ENCODE measurements around the gene REEP2.
A peak's percentile ranks its signal among the peaks of the same experiment; 100 is the strongest.
"Not testable (repeated sequence)": the region's sequence is repeated elsewhere in the genome, so short reads cannot be mapped to it uniquely, and the experiment has no call there.

The REEP2 gene, protein sequence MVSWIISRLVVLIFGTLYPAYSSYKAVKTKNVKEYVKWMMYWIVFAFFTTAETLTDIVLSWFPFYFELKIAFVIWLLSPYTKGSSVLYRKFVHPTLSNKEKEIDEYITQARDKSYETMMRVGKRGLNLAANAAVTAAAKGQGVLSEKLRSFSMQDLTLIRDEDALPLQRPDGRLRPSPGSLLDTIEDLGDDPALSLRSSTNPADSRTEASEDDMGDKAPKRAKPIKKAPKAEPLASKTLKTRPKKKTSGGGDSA

GRCh38 chr5:138438724-138439476, at the start of gene REEP2:
TSS of gene REEP2 (plus strand) at chr5:138439057. CDS start at chr5:138439209, 152 bp downstream.
- Histone ChIP-seq H3K9ac (ENCODE audit: low read depth, low read length) (peak within 1 kb of the TSS; percentile 57), H3K4me3 (ENCODE audit: low read depth, low read length) (peak within 1 kb of the TSS; percentile 70), H3K27me3 (ENCODE audit: control insufficient read depth, insufficient read depth, low read length) (no peaks in the 10 kb centered on the region), H3K9me3 (ENCODE audit: control insufficient read depth, insufficient read depth, low read length) (no peaks in the 10 kb centered on the region), H3K4me1 (ENCODE audit: control insufficient read depth, insufficient read depth, low read length) (peaks cover 7% of the 10 kb centered on the region), H3K36me3 (ENCODE audit: control insufficient read depth, insufficient read depth, low read length) (peaks cover 14% of the 10 kb centered on the region)

GRCh38 chr5:138389332-138389731, 49.5 kb upstream of the REEP2 start:
- no peaks in the 10 kb centered on the region for H3K9me3 ChIP-seq (ENCODE audit: control insufficient read depth, insufficient read depth, low read length)
- H3K4me3 ChIP-seq (ENCODE audit: low read depth, low read length): no peak overlapping the region
- H3K4me1 ChIP-seq (ENCODE audit: control insufficient read depth, insufficient read depth, low read length): no peaks in the 10 kb centered on the region
- peaks cover 20% of the 10 kb centered on the region for H3K36me3 ChIP-seq (ENCODE audit: control insufficient read depth, insufficient read depth, low read length)
- no peak overlapping the region for H3K9ac ChIP-seq (ENCODE audit: low read depth, low read length)
- no peaks in the 10 kb centered on the region for H3K27me3 ChIP-seq (ENCODE audit: control insufficient read depth, insufficient read depth, low read length)

DNA sequence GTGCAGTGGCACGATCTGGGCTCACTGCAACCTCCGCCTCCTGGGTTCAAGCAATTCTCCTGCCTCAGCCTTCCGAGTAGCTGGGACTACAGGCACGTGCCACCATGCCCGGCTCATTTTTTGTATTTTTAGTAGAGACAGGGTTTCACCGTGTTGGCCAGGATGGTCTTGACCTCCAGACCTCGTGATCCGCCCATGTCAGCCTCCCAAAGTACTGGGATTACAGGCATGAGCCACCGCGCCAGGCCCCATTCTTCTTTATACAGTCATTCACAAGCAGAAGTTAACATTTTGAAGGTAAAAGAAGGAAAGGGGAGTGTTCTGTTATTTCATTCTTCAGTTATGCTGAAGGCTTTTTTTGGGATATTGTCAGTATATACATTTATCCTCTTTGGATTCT, 48.9 kb upstream of the REEP2 start:
- not testable (repeated sequence) for H3K9ac ChIP-seq (ENCODE audit: low read depth, low read length); H3K4me1 ChIP-seq (ENCODE audit: control insufficient read depth, insufficient read depth, low read length); H3K27me3 ChIP-seq (ENCODE audit: control insufficient read depth, insufficient read depth, low read length); H3K4me3 ChIP-seq (ENCODE audit: low read depth, low read length); H3K9me3 ChIP-seq (ENCODE audit: control insufficient read depth, insufficient read depth, low read length)
- H3K36me3 ChIP-seq (ENCODE audit: control insufficient read depth, insufficient read depth, low read length): peaks cover 20% of the 10 kb centered on the region

GRCh38 chr5:138391859-138392386, 46.9 kb upstream of the REEP2 start:
- H3K36me3 ChIP-seq (ENCODE audit: control insufficient read depth, insufficient read depth, low read length): peaks cover 9% of the 10 kb centered on the region
- H3K4me1 ChIP-seq (ENCODE audit: control insufficient read depth, insufficient read depth, low read length): no peaks in the 10 kb centered on the region
- H3K9ac ChIP-seq (ENCODE audit: low read depth, low read length): no peak overlapping the region
- H3K27me3 ChIP-seq (ENCODE audit: control insufficient read depth, insufficient read depth, low read length): no peaks in the 10 kb centered on the region
- H3K9me3 ChIP-seq (ENCODE audit: control insufficient read depth, insufficient read depth, low read length): no peaks in the 10 kb centered on the region
- no peak overlapping the region for H3K4me3 ChIP-seq (ENCODE audit: low read depth, low read length)

GRCh38 chr5:138402640-138403039, 36.2 kb upstream of the REEP2 start:
- Histone ChIP-seq H3K9ac (ENCODE audit: low read depth, low read length) (no peak overlapping the region), H3K27me3 (ENCODE audit: control insufficient read depth, insufficient read depth, low read length) (no peaks in the 10 kb centered on the region), H3K4me1 (ENCODE audit: control insufficient read depth, insufficient read depth, low read length) (no peaks in the 10 kb centered on the region), H3K36me3 (ENCODE audit: control insufficient read depth, insufficient read depth, low read length) (peaks cover 29% of the 10 kb centered on the region), H3K4me3 (ENCODE audit: low read depth, low read length) (no peak overlapping the region), H3K9me3 (ENCODE audit: control insufficient read depth, insufficient read depth, low read length) (no peaks in the 10 kb centered on the region)

- H3K4me3 ChIP-seq (ENCODE audit: low read depth, low read length): no peak overlapping the region
- H3K4me1 ChIP-seq (ENCODE audit: control insufficient read depth, insufficient read depth, low read length): no peaks in the 10 kb centered on the region
- no peak overlapping the region for H3K9ac ChIP-seq (ENCODE audit: low read depth, low read length)
- peaks cover 2% of the 10 kb centered on the region for H3K36me3 ChIP-seq (ENCODE audit: control insufficient read depth, insufficient read depth, low read length)
- no peaks in the 10 kb centered on the region for H3K27me3 ChIP-seq (ENCODE audit: control insufficient read depth, insufficient read depth, low read length)
- no peaks in the 10 kb centered on the region for H3K9me3 ChIP-seq (ENCODE audit: control insufficient read depth, insufficient read depth, low read length)
Observed at GRCh38 chr5:138408023-138408422, 30.8 kb upstream of the REEP2 start.

DNA sequence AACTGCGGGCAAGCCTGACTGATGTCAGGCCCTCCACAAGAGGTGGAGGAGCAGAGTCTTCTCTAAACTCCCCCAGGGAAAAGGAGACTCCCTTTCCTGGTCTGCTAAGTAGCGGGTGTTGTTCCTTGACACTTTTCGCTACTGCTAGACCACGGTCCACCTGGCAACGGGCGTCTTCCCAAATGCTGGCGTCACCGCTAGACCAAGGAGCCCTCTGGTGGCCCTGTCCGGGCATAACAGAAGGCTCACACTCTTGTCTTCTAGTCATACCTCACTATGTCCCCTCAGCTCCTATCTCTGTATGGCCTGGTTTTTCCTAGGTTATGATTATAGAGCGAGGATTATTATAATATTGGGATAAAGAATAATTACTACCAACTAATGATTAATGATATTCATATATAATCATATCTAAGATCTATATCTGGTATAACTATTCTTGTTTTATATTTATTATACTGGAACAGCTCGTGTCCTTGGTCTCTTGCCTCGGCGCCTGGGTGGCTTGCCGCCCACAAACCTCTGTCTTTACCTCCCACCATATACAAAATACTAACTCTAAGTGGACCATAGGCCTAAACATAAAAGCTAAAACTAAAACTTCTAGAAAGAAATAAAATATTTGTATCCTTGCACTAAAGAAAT, 27.7 kb upstream of the REEP2 start:
- not testable (repeated sequence) for H3K9me3 ChIP-seq (ENCODE audit: control insufficient read depth, insufficient read depth, low read length); H3K27me3 ChIP-seq (ENCODE audit: control insufficient read depth, insufficient read depth, low read length); H3K4me3 ChIP-seq (ENCODE audit: low read depth, low read length); H3K4me1 ChIP-seq (ENCODE audit: control insufficient read depth, insufficient read depth, low read length); H3K9ac ChIP-seq (ENCODE audit: low read depth, low read length); H3K36me3 ChIP-seq (ENCODE audit: control insufficient read depth, insufficient read depth, low read length)

DNA sequence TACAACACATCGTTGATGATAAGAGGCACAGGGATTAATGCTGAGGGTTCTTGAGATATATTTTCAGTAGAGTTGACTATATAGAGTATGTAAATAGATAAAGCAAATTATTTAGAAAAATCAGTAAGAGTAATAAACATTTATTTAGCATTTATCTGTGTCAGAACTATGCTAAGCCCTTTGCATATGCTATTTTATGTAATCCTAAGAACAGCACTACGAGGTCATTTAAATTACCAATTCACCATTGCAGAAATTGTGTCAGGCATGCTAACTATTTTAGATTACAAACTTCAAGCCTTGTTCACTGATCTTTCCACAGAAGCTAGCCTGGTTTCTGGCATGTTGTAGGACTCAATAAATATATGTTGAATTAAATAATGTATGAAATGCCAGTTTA, 20.4 kb upstream of the REEP2 start:
- H3K36me3 ChIP-seq (ENCODE audit: control insufficient read depth, insufficient read depth, low read length): peaks cover 23% of the 10 kb centered on the region
- H3K4me1 ChIP-seq (ENCODE audit: control insufficient read depth, insufficient read depth, low read length): no peaks in the 10 kb centered on the region
- H3K27me3 ChIP-seq (ENCODE audit: control insufficient read depth, insufficient read depth, low read length): no peaks in the 10 kb centered on the region
- H3K9ac ChIP-seq (ENCODE audit: low read depth, low read length): no peak overlapping the region
- no peak overlapping the region for H3K4me3 ChIP-seq (ENCODE audit: low read depth, low read length)
- H3K9me3 ChIP-seq (ENCODE audit: control insufficient read depth, insufficient read depth, low read length): no peaks in the 10 kb centered on the region

DNA sequence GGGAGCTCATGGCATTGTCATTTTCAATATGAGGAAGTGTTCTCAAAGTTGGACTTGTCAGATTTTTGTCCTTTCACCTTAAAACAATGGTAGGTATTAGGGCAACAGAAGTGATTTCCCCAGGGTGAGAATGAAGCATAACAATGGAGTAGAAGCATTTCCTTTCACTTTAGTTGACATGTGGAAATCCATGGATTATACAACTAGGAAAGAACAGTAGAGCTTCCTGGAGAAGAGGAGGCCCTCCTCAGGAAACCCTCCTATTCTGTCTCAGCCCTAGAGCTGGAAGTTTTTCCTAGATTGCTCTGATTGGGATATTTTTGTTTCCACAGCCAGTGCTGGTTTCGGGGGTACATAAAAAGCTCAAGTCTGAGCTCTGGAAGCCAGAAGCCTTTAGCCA, 13.8 kb upstream of the REEP2 start:
- no peaks in the 10 kb centered on the region for H3K4me1 ChIP-seq (ENCODE audit: control insufficient read depth, insufficient read depth, low read length)
- H3K27me3 ChIP-seq (ENCODE audit: control insufficient read depth, insufficient read depth, low read length): no peaks in the 10 kb centered on the region
- peaks cover 23% of the 10 kb centered on the region for H3K36me3 ChIP-seq (ENCODE audit: control insufficient read depth, insufficient read depth, low read length)
- no peak overlapping the region for H3K4me3 ChIP-seq (ENCODE audit: low read depth, low read length)
- H3K9ac ChIP-seq (ENCODE audit: low read depth, low read length): no peak overlapping the region
- H3K9me3 ChIP-seq (ENCODE audit: control insufficient read depth, insufficient read depth, low read length): no peaks in the 10 kb centered on the region

- Histone ChIP-seq H3K4me1 (ENCODE audit: control insufficient read depth, insufficient read depth, low read length) (peaks cover 7% of the 10 kb centered on the region), H3K9ac (ENCODE audit: low read depth, low read length) (no peak overlapping the region), H3K27me3 (ENCODE audit: control insufficient read depth, insufficient read depth, low read length) (no peaks in the 10 kb centered on the region), H3K9me3 (ENCODE audit: control insufficient read depth, insufficient read depth, low read length) (no peaks in the 10 kb centered on the region), H3K4me3 (ENCODE audit: low read depth, low read length) (no peak overlapping the region), H3K36me3 (ENCODE audit: control insufficient read depth, insufficient read depth, low read length) (peaks cover 31% of the 10 kb centered on the region)
Observed at GRCh38 chr5:138435943-138436342, 2.9 kb upstream of the REEP2 start.

DNA sequence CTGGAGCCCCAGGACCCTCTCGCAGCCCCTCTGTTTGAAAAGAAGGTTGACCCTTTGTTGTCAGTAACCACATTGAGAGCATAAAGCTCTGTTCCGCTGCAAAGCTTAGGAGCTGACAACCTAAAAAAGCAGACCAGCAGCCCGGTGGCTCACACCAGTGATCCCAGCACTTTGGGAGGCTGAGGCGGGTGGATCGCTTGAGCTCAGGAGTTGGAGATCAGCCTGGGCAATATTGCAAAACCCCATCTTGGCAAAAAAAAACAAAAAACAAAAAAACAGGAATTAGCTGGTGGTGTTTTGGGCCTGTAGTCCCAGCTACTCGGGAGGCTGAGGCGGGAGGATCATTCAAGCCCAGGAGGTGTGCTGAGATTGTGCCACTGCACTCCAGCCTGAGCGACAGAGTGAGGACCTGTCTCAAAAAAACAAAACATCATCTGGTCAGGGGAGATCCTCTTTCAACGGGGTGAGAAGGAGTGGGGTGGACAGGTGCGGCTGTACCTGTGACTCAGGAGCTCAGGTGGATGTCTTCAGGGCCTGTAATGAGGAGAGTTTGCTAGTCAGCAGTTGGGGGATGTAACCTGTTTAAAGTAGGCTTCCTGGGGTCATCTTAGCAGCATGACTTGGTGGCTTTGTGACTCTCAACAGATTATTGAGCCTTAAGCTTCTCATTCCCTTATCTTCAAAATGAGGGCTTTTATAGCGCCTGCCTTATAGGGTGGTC, 694 bp upstream of the REEP2 start:
- Histone ChIP-seq H3K4me1 (ENCODE audit: control insufficient read depth, insufficient read depth, low read length) (peaks cover 7% of the 10 kb centered on the region), H3K4me3 (ENCODE audit: low read depth, low read length) (peak overlapping the region; percentile 70), H3K9me3 (ENCODE audit: control insufficient read depth, insufficient read depth, low read length) (no peaks in the 10 kb centered on the region), H3K27me3 (ENCODE audit: control insufficient read depth, insufficient read depth, low read length) (no peaks in the 10 kb centered on the region), H3K36me3 (ENCODE audit: control insufficient read depth, insufficient read depth, low read length) (peaks cover 21% of the 10 kb centered on the region), H3K9ac (ENCODE audit: low read depth, low read length) (no peak overlapping the region)

All from iPS-15b (cell line).